GM19455 (cell line): ENCODE measurements around the gene COTL1.
"Not testable (repeated sequence)": the region's sequence is repeated elsewhere in the genome, so short reads cannot be mapped to it uniquely, and the experiment has no call there.

ENCODE experiments used
- ATAC-seq: cut with Tn5 transposase; IDR thresholded peaks from one replicate; pipeline ENCODE4 v1.9.1; 2021; ENCODE audit not compliant: unreplicated experiment

The COTL1 gene

DNA sequence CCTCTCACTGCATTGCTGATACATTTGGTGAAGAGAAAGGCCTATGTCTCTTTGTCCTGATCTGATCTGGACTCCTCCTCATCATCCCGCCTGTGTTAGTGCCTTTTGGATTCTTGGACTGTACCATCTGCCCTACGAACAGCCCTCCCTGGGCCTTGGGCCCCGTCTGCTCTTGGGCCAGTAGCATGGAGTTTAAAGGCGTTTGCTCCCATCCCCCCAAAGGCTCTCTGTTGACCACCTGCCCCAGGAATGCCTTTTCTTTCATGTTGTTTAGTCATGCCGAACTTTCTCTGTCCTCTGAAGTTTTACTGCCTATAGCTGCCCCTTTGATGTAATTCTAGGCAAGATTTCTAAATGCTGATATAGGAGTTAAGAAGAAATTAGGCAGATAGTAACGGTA, 82.5 kb downstream of the COTL1 start:
- no peak for ATAC-seq

DNA sequence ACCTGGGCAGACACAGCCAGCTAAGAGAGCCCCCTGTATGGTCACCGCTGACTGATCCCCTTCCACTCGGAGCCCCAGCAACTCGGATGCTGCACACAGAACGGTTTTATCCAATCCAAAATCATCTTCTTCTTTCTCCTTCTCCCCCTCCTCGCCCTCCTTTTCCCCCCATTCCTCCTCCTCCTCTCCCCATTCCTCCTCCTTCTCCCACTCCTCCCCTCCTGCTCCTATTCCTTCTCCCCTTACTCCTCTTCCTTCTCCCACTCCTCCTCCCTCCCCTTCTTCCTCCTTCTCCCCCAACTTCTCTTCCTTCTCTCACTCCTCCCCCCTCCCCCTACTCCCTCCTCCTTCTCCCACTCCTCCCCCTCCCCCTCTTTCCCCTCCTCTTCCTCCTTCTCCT, 83.1 kb downstream of the COTL1 start:
- no peak for ATAC-seq

DNA sequence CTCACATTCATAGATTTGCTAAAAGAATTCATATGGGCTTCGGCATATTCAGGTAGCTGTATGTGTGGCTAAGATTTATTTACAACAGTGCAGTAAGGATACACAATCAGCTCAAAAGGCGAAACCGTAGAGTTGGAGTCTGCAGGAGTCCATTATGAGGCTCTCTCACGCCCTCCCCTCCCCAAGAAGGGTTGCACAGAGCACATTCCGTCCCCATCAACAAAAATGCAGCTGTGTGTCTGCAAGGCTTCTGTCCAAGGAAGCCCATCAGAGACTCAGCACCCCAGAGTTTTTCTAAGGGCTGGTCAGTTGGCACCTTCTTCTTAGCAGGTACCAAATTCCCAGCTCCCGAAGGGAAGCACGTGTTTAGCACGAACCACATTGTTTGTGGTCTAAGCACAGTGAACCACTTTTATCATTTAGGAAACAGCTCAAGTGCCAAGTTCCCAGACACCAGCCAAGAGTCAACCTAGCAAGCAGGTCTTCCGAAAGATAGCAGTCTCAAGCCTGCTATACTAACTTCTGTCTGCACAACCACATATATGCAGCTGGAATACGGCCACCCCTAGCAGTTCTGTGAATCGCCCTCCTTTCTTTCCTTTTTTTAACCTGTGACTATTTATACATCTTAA, 84.9 kb downstream of the COTL1 start:
- ATAC-seq: no peak

DNA sequence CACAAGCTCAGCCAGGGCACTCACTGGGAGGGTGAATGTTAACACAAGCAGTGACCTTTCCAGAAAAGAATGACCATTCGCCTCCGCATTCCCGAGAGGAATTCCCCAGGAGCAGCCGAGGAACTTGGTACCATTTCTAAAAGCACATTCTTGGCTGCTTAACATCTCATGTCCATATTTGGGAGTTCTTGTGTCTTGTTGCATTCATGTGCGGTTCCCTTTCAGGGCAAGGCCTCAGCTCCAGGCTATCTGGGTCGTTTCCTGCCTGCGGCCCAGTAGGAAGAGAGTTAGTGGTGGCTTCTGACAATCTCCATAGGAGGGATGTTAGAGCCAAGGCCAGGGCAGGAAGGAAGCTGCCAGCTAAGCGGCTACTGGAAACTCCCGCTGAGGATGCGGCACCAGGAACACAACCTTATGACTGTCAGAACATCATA, 85.6 kb downstream of the COTL1 start:
- ATAC-seq: no peak

DNA sequence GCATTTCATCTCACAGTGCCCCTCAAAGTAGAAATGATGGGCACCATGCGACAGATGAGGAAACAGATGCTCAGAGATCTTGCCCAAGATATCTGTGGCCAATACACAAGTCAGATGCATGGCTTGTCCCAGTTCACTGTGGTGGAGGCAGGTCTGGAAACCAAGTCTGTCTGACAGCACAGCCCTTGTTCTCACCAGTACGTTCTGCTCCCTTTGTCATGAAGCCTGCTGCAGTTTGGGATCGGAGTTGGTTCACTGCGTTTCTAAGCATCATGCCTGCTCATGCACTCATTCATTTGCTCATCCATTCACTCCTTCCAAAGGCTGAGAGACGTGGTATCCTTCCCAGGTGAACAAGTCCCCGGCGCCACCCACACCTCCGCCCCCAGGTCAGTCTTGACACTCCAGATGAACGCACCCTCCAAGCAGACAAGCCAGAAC, 86.2 kb downstream of the COTL1 start:
- no peak for ATAC-seq

DNA sequence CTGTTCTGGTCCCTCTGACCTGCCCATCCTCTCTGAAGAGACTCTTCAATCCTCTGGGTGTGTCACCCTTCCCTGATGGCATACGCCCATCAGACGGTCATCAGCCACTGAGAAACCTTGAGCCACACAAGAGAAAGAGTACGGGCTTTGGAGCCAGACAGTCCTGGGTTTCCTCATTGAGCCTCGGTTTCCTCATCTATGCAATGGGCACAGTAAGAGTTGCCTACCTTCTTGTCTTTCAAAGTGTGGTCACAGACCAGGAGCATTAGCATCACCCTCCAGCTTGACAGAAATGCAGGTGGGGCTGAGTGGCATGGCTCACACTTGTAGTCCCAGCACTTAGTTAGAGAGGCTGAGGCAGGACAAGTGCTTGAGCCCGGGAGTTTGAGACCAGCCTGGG, 87.3 kb downstream of the COTL1 start:
- no peak for ATAC-seq

DNA sequence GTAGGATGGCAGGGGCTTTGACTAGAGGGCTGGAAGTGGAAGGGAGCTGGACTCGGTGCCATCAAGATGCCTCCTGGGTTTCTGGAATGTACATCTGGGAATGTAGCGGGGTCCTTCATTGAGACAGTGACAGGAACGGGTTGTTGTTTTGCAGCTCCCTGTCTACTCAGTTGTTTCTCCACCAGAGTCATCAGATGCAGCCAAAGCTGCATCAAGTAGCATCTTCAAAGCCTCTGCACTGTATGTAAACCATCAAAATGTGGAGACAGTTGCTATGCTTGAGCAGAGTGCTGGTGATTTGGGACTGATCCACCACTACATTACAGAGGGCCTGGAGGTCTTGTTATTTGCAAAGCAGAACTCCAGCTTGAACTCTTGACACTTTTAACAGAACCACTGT, 88.3 kb downstream of the COTL1 start:
- no peak for ATAC-seq

DNA sequence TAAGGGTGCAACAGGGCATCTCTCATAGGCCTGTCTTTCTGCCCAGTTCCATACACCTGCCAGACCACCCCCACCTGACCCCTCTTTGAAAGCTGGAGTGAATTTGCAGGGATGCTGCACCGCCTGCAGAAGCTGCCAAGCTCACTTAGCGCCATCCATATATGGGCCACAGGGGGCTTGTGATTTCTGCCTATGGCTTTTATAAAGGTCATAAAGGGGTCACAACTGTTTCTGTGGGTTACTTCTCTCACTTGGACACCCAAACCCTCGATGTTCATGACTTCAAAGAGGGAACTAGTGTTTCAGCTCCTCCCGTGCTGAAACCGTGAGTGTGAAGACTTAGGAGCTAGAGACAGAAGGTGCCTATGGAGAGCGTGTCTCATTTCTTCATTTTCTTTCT, 89.6 kb downstream of the COTL1 start:
- ATAC-seq: no peak

DNA sequence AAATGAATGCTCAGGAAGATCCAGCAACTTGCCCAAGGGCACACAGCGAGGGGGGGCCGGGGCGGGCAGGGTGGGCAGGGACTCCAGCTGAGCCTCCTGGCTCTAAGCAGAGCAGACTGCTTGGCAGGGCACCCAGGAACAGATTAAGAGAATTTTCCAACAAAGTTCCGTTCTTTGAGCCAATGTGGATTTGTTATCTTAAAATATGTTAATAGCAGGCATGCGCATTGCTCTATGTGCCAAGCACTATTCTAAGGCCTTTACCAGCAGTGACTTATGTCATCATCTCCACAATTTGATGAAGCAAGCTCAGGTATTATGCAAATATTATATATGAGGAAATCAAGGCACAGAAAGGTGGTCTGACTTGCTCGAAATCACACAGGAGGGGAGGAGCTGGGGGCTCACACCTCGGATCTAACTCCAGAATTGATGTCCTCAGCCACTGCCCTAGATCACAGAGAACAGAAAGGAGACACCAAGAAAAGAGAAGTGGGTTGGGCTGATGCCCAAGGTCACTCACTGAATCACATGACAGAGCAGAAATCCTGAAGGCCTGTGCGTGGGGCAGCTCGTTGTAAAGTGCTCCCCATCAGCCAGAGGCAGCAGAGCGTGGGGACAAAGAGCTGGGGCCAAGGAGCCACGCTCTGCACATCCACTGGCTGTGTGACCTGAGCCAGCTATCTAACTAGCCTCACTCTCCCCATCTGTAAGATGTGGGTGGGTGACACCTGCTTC, 90.2 kb downstream of the COTL1 start:
- ATAC-seq: no peak

DNA sequence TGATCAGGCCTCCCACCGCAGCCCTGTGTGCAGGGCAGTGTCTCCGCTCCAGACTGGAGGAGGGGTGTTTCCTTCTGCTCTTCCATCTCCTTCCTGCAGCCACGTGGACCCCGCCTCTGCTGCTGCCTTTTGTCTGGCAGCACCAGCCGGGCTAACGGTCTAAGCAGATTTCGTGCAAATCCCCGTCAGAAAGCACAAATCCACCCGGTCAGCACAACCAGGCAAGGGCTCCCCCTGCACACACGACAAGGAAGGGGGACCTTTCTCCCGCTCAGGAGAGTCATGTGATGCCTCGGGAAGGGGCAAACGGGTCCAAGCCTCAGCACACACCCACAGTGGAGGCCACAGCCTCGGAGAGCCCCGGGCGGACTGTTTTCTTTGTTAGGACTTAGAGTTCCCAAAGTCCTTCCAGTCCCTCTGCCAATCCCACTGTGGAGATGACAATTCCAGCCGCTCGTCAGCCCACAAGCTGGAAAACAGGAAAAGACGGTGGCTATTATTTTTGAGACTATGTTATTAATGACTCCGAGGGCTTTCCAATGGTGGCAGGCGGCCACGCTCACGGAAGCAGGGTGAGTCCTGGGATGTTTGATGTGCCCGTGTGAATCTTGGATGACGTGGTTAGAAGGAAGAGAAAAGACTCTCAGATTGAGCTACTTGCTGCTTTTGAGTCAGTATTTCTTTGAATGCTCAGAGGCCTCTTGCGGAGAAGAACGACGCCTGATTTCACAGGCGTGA, 90.9 kb downstream of the COTL1 start:
- ATAC-seq: no peak

DNA sequence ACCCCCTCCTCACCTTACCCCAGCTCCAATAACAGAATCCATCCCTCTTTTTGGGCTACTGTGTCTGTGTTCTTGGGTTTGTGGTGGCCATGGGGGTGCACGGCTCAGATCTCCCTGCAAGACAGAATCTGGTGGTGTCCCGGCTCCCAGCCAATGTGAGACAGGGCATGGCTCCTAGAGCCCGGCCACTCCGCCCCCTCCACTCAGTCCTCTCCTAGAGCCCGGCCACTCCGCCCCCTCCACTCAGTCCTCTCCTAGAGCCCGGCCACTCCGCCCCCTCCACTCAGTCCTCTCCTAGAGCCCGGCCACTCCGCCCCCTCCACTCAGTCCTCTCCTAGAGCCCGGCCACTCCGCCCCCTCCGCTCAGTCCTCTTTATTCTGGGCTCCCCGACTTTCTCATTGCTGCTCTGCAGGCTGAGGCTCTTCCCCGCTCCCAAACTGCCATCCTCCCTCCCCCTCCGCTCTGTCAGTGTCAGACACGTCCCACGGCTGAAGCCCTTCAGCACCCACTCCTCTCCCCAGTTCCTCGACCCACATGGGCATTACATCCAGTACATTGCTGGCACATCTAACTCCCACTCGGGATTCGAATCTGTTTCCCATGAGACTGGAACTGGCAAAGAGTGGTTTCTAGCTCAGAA, 92.8 kb downstream of the COTL1 start:
- not testable (repeated sequence) for ATAC-seq

DNA sequence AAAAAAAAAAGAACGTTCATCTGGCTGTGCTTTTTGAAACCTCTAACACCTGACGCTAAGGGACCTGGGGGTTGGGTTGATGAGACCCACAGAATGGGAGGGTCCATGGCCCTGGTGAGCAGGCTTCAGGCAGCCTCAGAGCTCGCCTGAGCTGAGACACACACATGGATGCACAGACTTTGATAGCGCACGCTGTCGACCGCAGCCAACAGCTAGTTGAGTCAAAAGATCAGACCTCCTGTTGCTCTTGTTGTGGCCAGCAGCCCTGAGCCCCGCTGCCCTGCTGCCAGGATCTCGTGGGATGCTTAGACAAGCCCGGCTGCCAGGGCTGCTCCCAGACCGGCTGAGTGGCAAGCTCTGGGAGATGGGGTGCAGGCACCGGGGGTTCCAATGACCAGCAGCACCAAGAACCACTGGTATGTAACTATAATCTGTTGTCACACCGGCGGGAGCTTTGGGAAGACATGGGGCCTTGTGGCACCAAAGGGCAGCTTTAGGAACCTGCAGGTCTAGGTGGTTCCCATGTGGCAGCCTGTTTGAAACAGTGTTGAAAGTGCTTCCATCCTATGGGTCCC, 93.4 kb downstream of the COTL1 start:
- ATAC-seq: no peak

DNA sequence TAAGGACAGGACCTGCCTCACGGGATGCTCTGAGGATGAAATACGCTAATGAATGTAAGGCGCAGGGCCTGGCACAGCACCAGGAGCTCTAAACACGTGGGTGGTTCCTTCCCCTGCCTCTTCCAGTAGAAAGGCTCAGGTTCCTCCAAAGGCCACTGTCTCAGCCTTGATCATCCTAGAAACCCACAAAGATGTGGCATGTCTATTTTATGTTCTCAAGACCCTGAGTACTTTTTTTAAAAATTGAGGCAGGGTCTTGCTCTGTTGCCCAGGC, 96.4 kb downstream of the COTL1 start:
- no peak for ATAC-seq

DNA sequence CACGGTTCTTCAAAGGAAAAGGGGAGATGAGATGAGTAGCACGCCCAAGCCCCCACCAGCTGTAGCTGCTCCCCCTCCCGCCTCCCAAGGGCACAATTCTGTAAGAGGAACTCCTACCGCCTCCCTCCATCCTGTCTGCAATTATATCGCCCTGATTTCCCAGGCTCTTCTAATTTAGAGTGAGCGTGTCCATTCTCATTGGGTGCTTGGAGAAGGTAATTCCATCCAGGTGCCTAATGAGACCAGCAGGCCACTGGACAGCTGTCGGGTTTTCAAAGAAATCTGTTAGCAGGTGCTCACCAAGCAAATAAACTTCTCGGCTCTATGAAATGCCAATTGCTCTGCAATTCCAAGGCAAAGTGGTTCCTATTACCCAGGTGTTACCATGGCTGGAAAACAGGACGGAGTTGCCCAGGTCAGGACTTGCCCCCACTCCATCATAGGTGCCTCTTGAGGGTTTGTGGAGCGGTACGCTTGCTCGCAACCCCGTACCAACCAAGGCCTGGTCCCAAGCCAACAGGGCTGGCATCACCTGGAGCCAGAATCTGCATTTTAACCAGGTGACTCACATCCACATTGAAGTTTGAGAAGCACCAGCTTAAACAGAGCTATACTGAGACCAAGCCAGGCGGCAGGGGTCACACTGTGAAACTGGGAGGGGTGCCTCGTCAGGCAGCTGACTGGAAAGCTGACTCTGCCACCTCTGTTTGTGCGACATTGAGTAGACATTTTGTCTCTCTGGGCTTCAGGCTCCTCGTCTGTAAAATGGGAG, 97.0 kb downstream of the COTL1 start:
- ATAC-seq: no peak

DNA sequence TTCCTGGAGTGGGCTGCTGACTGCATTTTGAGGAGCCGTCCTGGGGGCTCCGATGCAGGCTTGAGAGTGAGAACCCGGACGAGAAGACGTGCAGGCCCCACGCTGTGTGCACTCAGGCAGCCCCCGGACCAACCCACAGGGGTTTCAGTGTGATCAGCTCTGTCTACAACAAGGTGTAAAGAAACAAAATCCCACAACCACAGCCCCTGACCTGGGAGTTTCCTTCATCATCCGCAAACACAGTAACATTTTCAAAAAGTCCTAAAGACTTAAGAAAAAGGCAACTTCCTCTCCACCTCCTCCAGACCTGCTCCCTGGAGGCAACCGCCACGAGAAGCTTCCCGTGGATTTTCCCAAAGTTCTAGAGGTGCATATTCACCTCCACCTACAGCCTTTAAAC, 98.0 kb downstream of the COTL1 start:
- no peak for ATAC-seq

DNA sequence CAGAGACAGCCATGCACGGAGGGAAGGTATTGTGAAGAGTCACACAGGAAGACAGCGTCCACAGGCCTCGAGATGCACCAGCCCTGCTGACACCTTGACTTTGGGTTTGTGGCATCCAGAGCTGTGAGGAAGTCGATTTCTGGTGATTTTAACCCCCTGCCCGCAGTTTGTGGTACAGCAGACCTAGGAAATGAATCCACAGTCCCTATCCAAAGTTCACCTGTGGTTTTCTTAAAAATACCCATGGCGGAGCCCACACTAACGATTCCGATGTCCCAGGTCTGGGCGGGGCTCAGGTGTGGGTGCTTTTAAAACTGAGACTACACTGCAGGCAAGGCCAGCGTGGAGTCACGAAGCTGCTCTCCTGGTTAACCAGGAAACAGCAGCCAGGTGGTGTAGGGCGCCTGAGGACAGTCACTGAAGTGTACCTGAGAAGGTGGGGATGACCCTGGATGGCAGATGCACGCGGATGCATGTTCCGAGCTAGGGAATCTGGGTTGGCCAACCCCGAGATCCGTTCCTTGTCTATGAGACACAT, 99.0 kb downstream of the COTL1 start:
- no peak for ATAC-seq

DNA sequence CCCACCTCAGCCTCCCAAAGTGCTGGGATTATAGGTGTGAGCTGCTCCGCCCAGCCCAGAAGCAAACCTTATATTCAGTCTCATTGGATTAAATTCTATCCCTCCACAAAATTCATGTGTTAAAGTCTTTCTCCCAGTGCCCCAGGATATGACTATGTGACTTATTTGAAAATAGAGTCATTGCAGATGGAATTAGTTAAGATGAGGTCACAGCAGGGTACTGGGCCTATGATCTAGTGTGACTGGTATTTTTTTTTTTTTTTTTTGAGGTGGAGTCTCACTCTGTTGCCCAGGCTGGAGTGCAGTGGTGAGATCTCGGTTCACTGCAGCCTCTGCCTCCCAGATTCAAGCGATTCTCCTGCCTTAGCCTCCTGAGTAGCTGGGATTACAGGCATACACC, 99.7 kb downstream of the COTL1 start:
- not testable (repeated sequence) for ATAC-seq

DNA sequence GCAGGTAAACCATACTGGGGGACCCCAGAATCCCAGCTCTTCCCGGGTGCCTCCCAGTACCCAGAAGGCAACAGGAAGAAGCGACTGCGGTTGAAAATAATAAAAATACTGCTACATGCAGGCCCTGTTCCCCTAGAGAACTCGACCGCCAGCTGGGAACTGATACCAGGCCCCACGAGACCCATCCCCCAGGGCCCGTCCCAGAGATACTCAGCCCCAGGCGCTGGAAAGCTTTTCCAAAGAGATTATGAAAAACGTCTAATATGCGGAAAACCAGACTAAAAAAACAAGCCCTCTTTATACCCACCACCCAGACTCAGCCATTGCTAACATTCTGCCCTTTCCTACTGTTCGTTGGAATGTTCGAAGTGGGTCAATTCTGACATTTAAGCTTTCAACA, 100.5 kb downstream of the COTL1 start:
- ATAC-seq: no peak
